ENCODE data around the gene FAM83G.
"Not testable (repeated sequence)": the region's sequence is repeated elsewhere in the genome, so short reads cannot be mapped to it uniquely, and the experiment has no call there.

Gene FAM83G

GRCh38 chr17:19036186-19036585 is 31.6 kb upstream of the FAM83G start:
- DNase-seq (ENCODE audit: low spot score); H3K9me3 ChIP-seq (replicated peaks in 1 of 2; ENCODE audit: control insufficient read depth in 2 of 2, insufficient read depth in 1 of 2, low read depth in 1 of 2, low read length in 2 of 2); H3K4me2 ChIP-seq (ENCODE audit: insufficient read depth, low read length, poor library complexity, severe bottlenecking); H4K91ac ChIP-seq (ENCODE audit: low read depth, low read length, poor library complexity); H3K4me1 ChIP-seq (ENCODE audit: control insufficient read depth in 2 of 2, insufficient read depth in 1 of 2, low read depth in 1 of 2, low read length in 2 of 2); H3K9ac ChIP-seq (ENCODE audit: low read depth, low read length, poor library complexity); H3K4me3 ChIP-seq (ENCODE audit: low read length in 2 of 2); H3K79me1 ChIP-seq (ENCODE audit: low read depth, low read length); H3K18ac ChIP-seq (ENCODE audit: low read length); H3K4ac ChIP-seq (ENCODE audit: low read length); H2BK15ac ChIP-seq (ENCODE audit: low read length); H2BK12ac ChIP-seq (ENCODE audit: low read length); H3K27ac ChIP-seq (replicated peaks; ENCODE audit: low read length); H3K23ac ChIP-seq (ENCODE audit: low read depth, low read length, poor library complexity); H2BK5ac ChIP-seq (ENCODE audit: low read length); H2AK5ac ChIP-seq (ENCODE audit: low read depth, low read length); H2BK120ac ChIP-seq (ENCODE audit: low read depth, low read length); H3K36me3 ChIP-seq (replicated peaks in 1 of 2; ENCODE audit: control insufficient read depth in 2 of 2, insufficient read depth in 2 of 2, low read length in 2 of 2); H3K27me3 ChIP-seq (ENCODE audit: control insufficient read depth in 3 of 3, insufficient read depth in 3 of 3, low read depth in 1 of 3, low read length in 3 of 3); H4K8ac ChIP-seq (ENCODE audit: low read depth, low read length); H3K14ac ChIP-seq (ENCODE audit: low read length); H2AFZ ChIP-seq (ENCODE audit: low read length): not testable (repeated sequence)
- WGBS, 2 donors (ENCODE audit: extremely low coverage in 2 of 2, insufficient read length in 2 of 2, insufficient replicate concordance in 1 of 2): no CpG with 5 or more reads among the region's 6 CpGs

- H2BK120ac ChIP-seq (ENCODE audit: low read depth, low read length); H3K27ac ChIP-seq (replicated peaks; ENCODE audit: low read length); H3K9ac ChIP-seq (ENCODE audit: low read depth, low read length, poor library complexity); H2AFZ ChIP-seq (ENCODE audit: low read length); H3K4ac ChIP-seq (ENCODE audit: low read length); H3K79me1 ChIP-seq (ENCODE audit: low read depth, low read length); H4K8ac ChIP-seq (ENCODE audit: low read depth, low read length); H3K9me3 ChIP-seq (replicated peaks in 1 of 2; ENCODE audit: control insufficient read depth in 2 of 2, insufficient read depth in 1 of 2, low read depth in 1 of 2, low read length in 2 of 2); H3K4me3 ChIP-seq (ENCODE audit: low read length in 2 of 2); H3K18ac ChIP-seq (ENCODE audit: low read length); H2AK5ac ChIP-seq (ENCODE audit: low read depth, low read length); H3K27me3 ChIP-seq (ENCODE audit: control insufficient read depth in 3 of 3, insufficient read depth in 3 of 3, low read depth in 1 of 3, low read length in 3 of 3); DNase-seq (ENCODE audit: low spot score); H3K4me1 ChIP-seq (ENCODE audit: control insufficient read depth in 2 of 2, insufficient read depth in 1 of 2, low read depth in 1 of 2, low read length in 2 of 2); H3K4me2 ChIP-seq (ENCODE audit: insufficient read depth, low read length, poor library complexity, severe bottlenecking); H3K14ac ChIP-seq (ENCODE audit: low read length); H2BK12ac ChIP-seq (ENCODE audit: low read length); H4K91ac ChIP-seq (ENCODE audit: low read depth, low read length, poor library complexity); H3K23ac ChIP-seq (ENCODE audit: low read depth, low read length, poor library complexity); H2BK5ac ChIP-seq (ENCODE audit: low read length); H3K36me3 ChIP-seq (replicated peaks in 1 of 2; ENCODE audit: control insufficient read depth in 2 of 2, insufficient read depth in 2 of 2, low read length in 2 of 2); H2BK15ac ChIP-seq (ENCODE audit: low read length): not testable (repeated sequence)
- WGBS, 2 donors (ENCODE audit: extremely low coverage in 2 of 2, insufficient read length in 2 of 2, insufficient replicate concordance in 1 of 2): no CpG with 5 or more reads among the region's 24 CpGs
Measured at GRCh38 chr17:19032377-19032988, 27.9 kb upstream of the FAM83G start.

- not testable (repeated sequence) for H3K14ac ChIP-seq (ENCODE audit: low read length); DNase-seq (ENCODE audit: low spot score); H2BK15ac ChIP-seq (ENCODE audit: low read length); H3K27ac ChIP-seq (replicated peaks; ENCODE audit: low read length); H3K4me1 ChIP-seq (ENCODE audit: control insufficient read depth in 2 of 2, insufficient read depth in 1 of 2, low read depth in 1 of 2, low read length in 2 of 2); H3K36me3 ChIP-seq (replicated peaks in 1 of 2; ENCODE audit: control insufficient read depth in 2 of 2, insufficient read depth in 2 of 2, low read length in 2 of 2); H2BK120ac ChIP-seq (ENCODE audit: low read depth, low read length); H3K23ac ChIP-seq (ENCODE audit: low read depth, low read length, poor library complexity); H4K91ac ChIP-seq (ENCODE audit: low read depth, low read length, poor library complexity); H2BK5ac ChIP-seq (ENCODE audit: low read length); H3K4ac ChIP-seq (ENCODE audit: low read length); H3K18ac ChIP-seq (ENCODE audit: low read length); H3K4me3 ChIP-seq (ENCODE audit: low read length in 2 of 2); H3K79me1 ChIP-seq (ENCODE audit: low read depth, low read length); H3K27me3 ChIP-seq (ENCODE audit: control insufficient read depth in 3 of 3, insufficient read depth in 3 of 3, low read depth in 1 of 3, low read length in 3 of 3); H2BK12ac ChIP-seq (ENCODE audit: low read length); H2AFZ ChIP-seq (ENCODE audit: low read length); H3K4me2 ChIP-seq (ENCODE audit: insufficient read depth, low read length, poor library complexity, severe bottlenecking); H2AK5ac ChIP-seq (ENCODE audit: low read depth, low read length); H3K9ac ChIP-seq (ENCODE audit: low read depth, low read length, poor library complexity); H3K9me3 ChIP-seq (replicated peaks in 1 of 2; ENCODE audit: control insufficient read depth in 2 of 2, insufficient read depth in 1 of 2, low read depth in 1 of 2, low read length in 2 of 2); H4K8ac ChIP-seq (ENCODE audit: low read depth, low read length)
- WGBS, 2 donors (ENCODE audit: extremely low coverage in 2 of 2, insufficient read length in 2 of 2, insufficient replicate concordance in 1 of 2): no CpG with 5 or more reads among the region's 4 CpGs
Measured at GRCh38 chr17:19031729-19032128, 27.2 kb upstream of the FAM83G start.

GRCh38 chr17:19030771-19031449 is 26.3 kb upstream of the FAM83G start:
- not testable (repeated sequence) for H3K36me3 ChIP-seq (replicated peaks in 1 of 2; ENCODE audit: control insufficient read depth in 2 of 2, insufficient read depth in 2 of 2, low read length in 2 of 2); H2BK15ac ChIP-seq (ENCODE audit: low read length); H3K9me3 ChIP-seq (replicated peaks in 1 of 2; ENCODE audit: control insufficient read depth in 2 of 2, insufficient read depth in 1 of 2, low read depth in 1 of 2, low read length in 2 of 2); H2BK12ac ChIP-seq (ENCODE audit: low read length); H4K8ac ChIP-seq (ENCODE audit: low read depth, low read length); H2BK5ac ChIP-seq (ENCODE audit: low read length); H3K4me2 ChIP-seq (ENCODE audit: insufficient read depth, low read length, poor library complexity, severe bottlenecking); H4K91ac ChIP-seq (ENCODE audit: low read depth, low read length, poor library complexity); DNase-seq (ENCODE audit: low spot score); H3K23ac ChIP-seq (ENCODE audit: low read depth, low read length, poor library complexity); H3K4me1 ChIP-seq (ENCODE audit: control insufficient read depth in 2 of 2, insufficient read depth in 1 of 2, low read depth in 1 of 2, low read length in 2 of 2); H2BK120ac ChIP-seq (ENCODE audit: low read depth, low read length); H2AK5ac ChIP-seq (ENCODE audit: low read depth, low read length); H3K27ac ChIP-seq (replicated peaks; ENCODE audit: low read length); H2AFZ ChIP-seq (ENCODE audit: low read length); H3K18ac ChIP-seq (ENCODE audit: low read length); H3K79me1 ChIP-seq (ENCODE audit: low read depth, low read length); H3K14ac ChIP-seq (ENCODE audit: low read length); H3K27me3 ChIP-seq (ENCODE audit: control insufficient read depth in 3 of 3, insufficient read depth in 3 of 3, low read depth in 1 of 3, low read length in 3 of 3); H3K4ac ChIP-seq (ENCODE audit: low read length); H3K9ac ChIP-seq (ENCODE audit: low read depth, low read length, poor library complexity); H3K4me3 ChIP-seq (ENCODE audit: low read length in 2 of 2)
- WGBS, 2 donors (ENCODE audit: extremely low coverage in 2 of 2, insufficient read length in 2 of 2, insufficient replicate concordance in 1 of 2): no CpG with 5 or more reads among the region's 5 CpGs
